GM19397 (cell line): Measurements from ENCODE around the gene FBXL19.
A peak's percentile ranks its signal among the peaks of the same experiment; 100 is the strongest.

Experiments
- ATAC-seq: cut with Tn5 transposase; IDR thresholded peaks from one replicate; pipeline ENCODE4 v1.9.1; 2021; ENCODE audit warnings: mild to moderate bottlenecking, moderate library complexity; ENCODE audit not compliant: unreplicated experiment

The FBXL19 gene

DNA sequence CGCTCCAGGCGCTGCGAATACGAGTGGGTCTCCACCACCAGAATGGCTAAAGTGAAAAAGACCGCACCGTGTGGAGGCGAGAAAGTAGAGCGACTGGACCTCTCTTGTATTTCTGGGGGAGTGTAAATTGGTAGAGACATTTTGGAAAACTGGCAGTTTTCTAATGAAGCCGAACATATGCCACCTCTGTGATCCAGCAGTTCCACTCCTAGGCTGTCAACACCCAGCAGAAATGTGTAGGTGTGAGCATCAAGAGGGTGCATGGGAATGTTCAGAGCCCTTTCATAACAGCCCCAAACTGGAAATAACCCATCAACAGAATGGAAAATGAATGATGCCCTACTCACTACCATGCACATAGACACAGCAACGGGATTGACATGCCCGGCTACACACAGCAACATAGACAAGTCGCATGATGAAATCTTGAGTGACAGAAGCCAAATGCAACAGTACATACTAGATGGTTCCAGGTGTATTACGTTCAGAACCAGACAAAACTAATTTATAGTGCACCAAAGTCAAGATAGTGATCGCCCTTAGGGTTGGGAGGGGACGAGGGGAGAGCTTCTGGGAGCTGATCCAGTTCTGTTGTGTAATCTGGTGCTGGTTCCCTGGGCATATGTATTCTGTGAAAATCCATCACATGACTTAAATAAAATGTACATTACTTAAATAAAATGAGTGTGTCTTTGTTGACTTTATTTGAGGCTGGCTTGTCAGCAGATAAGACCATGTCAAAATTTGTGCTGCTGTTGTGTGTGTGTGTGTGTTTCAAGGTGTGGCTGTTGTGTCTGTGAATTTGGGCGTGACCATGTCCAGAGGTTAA is 28.6 kb upstream of the FBXL19 start:
- no peak for ATAC-seq

DNA sequence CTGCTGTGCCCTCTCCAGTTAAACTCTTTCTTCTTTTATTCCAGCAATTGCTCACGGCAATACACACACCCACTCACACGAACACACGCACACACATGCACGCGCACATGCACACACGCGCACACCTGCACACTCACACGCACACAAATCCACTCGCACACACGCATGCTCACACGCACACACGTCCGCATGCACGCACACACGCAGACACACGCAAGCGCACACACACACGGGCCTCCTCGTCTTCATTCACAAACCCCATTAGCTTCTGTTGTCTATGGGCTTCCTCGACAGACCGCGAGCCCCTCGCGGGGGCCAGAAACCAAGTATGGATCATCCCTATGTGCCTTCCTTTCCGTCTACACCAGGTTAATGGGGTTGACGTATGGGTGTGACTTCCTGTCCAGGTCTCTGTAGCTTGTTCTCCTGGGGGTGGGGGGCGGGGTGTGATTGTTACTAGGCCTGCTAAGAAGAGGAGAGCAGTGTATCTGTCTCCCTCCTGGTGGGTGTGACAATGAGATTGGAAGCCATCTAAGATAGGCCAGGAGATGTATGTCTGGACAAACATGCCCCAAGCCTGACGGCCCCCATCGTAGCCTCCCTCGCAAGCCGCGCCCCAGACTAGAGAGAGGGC is 27.6 kb upstream of the FBXL19 start:
- no peak for ATAC-seq

GRCh38 chr16:30896261-30896888 is 27.0 kb upstream of the FBXL19 start, which contains the start of gene CTF1:
Gene CTF1, plus strand, starts transcription at chr16:30896614. Its CDS starts 30 bp downstream, at chr16:30896644.
- ATAC-seq = no peak

- ATAC-seq = peak; percentile 36
These were observed 26.3 kb upstream of the FBXL19 start for GRCh38 chr16:30896889-30897733.

- ATAC-seq = no peak
These were observed 23.6 kb upstream of the FBXL19 start for GRCh38 chr16:30899794-30900193.

DNA sequence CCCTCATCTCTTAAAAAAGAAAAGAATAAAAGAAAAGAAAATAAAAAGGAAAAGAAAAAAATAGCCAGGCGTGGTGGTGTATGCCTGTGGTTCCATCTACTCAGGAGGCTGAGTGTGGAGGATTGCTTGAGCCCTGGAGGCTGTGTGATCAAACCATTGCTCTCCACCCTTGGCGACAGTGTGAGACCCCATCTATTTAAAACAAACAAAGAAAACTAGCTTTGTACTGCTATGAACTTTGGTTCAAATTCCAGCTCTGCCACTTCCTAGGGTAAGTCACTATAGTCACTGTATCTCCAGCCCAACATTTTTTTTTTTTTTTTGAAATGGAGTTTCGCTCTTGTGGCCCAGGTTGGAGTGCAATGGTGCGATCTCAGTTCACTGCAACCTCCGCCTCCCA is 22.8 kb upstream of the FBXL19 start:
- no peak for ATAC-seq

DNA sequence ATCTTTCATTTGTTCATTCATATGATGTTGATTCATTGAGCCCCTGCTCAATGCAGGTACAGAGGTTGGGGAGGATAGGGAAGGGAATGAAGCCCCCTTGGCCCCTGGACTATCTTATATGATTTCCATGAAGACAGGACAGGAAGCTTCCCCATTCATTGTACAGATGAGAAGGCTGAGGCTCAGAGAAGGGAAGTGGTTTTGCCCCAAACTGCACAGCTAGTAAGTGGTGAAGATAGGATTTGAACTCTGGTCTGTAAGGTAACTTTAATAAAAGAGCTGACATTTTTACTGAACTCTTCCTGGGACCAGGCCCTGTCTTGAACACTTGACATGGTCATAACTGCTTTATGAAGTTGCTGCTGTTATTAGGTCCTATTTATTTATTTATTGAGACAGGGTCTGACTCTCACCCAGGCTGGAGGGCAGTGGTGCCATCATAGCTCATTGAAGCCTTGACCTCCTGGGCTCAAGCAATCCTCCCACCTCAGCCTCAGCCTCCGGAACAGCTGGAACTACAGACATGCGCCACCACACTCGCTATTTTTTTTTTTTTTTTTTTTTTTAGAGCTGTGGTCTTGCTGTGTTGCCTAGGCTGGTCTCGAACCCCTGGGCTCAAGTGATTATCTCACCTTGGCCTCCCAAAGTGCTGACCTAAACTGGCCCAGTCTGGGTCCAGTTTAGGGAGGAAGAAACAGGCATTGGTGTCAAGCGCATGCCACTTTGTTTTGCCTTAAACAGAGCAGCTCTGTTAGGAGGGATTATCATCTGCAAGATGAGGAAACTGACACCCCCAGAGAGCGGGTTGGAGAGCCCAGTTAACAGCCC is 22.0 kb upstream of the FBXL19 start:
- ATAC-seq = no peak

- ATAC-seq = peak; percentile 58
These were observed 21.1 kb upstream of the FBXL19 start for GRCh38 chr16:30902029-30902972.

DNA sequence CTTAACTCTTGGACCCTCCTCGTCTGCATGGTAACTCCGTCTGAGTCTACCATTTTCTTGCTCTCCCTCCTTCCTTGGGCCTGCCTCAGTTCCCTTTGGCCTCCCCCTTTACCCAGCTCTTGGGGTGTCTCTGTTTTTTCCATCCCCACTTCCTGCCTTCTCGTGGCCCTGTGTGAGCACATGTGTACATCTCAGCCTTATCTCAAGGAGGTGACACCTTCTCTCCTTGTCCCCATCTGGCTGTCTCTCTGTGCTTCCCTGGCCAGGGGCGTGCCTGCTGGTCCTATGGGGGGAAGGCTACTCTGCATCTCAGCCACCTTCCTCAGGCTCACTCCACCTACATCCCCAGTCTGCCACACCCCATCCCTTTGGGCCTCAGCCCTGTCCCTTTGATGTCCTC is 20.4 kb upstream of the FBXL19 start:
- no peak for ATAC-seq

- no peak for ATAC-seq
These were observed 19.8 kb upstream of the FBXL19 start for GRCh38 chr16:30903596-30903995.

DNA sequence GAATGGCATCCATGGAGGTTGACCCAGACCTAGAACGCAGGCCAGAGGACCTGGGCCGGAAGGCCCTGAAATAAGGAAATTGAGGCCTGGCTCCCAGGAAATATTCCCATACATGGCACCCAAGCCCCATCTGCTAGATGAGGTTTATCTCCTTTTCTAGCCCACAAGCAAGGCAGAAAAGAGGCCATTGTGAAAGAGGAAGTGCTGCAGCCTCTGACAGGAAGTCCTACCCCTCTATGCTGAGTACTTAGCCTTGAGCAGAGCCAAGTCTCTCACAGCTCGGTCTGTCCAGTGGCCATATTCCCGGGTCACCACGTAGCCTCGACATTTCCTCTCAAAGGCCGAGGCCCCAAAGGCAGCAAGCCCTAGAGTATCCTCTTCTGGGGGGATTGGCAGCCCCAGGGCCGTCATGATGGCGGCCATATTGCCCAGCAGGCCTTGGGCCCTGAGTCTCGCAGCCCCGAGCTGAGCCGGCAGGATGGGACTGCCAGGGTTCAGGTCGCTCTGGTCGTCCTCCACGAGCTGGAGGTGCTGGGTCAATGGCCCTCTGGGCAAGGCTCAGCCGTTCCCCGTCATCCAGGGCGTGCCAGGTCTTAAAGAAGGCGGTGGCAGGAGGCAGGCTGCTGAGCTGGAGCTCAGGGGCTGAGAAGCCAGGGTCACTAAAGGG is 19.1 kb upstream of the FBXL19 start:
- no peak for ATAC-seq

GRCh38 chr16:30907064-30907463 is 16.3 kb upstream of the FBXL19 start:
- ATAC-seq = no peak

GRCh38 chr16:30910427-30911029 is 12.8 kb upstream of the FBXL19 start:
- no peak for ATAC-seq

GRCh38 chr16:30912794-30913412 is 10.5 kb upstream of the FBXL19 start:
- ATAC-seq = no peak

- no peak for ATAC-seq
These were observed 8.5 kb upstream of the FBXL19 start for GRCh38 chr16:30914830-30915229.

GRCh38 chr16:30918614-30919013 is 4.8 kb upstream of the FBXL19 start:
- no peak for ATAC-seq

- no peak for ATAC-seq
These were observed 2.5 kb upstream of the FBXL19 start for GRCh38 chr16:30920891-30921290.

DNA sequence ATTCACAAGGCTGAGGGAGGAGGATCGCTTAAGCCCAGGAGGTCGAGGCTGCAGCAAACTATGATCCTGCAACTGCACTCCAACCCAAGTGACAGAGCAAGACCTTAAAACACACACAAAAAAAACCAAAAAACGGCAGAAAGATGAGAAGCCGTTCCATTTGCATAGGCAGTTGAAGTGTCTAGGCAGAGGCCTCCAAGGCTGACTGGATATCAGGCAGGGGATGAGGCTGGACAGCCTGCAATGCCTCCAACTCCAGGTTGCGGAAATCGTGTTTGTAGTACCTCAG is 2.0 kb upstream of the FBXL19 start:
- no peak for ATAC-seq
